Uterus (tissue), 4 donors: ENCODE data around the gene GCNT2. TPM values are rescaled to one million over a fixed set of nuclear protein-coding genes. Genes with fewer than 3 reads are reported as not detected.
"Not testable (repeated sequence)": the region's sequence is repeated elsewhere in the genome, so short reads cannot be mapped to it uniquely, and the experiment has no call there.

Experiments
- DNase-seq, 2 donors: peaks; one replicate each; pipeline ENCODE4 v3.0.0-alpha.2; 2019 to 2020
- H3K27ac ChIP-seq, 2 donors: fragments of 200-600 bp; sonication (generic); 1 replicate in 1 of 2; 2 replicates in 1 of 2; pipeline ENCODE4 v1.5.1; 2016 to 2018
- H3K27me3 ChIP-seq, 2 donors: fragments of 200-600 bp; sonication (generic); one replicate each; pipeline ENCODE4 v1.5.1; 2018 to 2019; ENCODE audit warnings: control low read depth in 1 of 2
- H3K36me3 ChIP-seq, 2 donors: fragments of 200-600 bp; sonication (generic); one replicate each; pipeline ENCODE4 v1.5.1; 2019; ENCODE audit warnings: control low read depth in 1 of 2
- H3K4me1 ChIP-seq, 2 donors: fragments of 200-600 bp; sonication (generic); one replicate each; pipeline ENCODE4 v1.5.1; 2018 to 2019; ENCODE audit warnings: control low read depth in 1 of 2
- H3K4me3 ChIP-seq, 2 donors: fragments of 200-600 bp; sonication (generic); 1 replicate in 1 of 2; 2 replicates in 1 of 2; pipeline ENCODE4 v1.5.1; 2018 to 2019; ENCODE audit warnings: mild to moderate bottlenecking in 1 of 2
- H3K9me3 ChIP-seq, 2 donors: fragments of 200-600 bp; sonication (generic); one replicate each; pipeline ENCODE4 v1.5.1; 2019; ENCODE audit warnings: control low read depth in 1 of 2
- CTCF ChIP-seq, 4 experiments: fragments of 200-600 bp in 2 of 4; fragments of 450-650 bp in 2 of 4; sonication (generic) in 2 of 4; IDR thresholded peaks; one replicate each; pipeline ENCODE4 v1.5.1; 2016 to 2019; ENCODE audit warnings: antibody characterized with exemption in 4 of 4, mild to moderate bottlenecking in 2 of 4, moderate library complexity in 1 of 4
- POLR2A ChIP-seq, 2 donors: fragments of 450-650 bp; IDR thresholded peaks; one replicate each; pipeline ENCODE4 v1.6.1; 2016; ENCODE audit warnings: antibody characterized with exemption in 2 of 2, mild to moderate bottlenecking in 1 of 2, moderate library complexity in 1 of 2
- intact Hi-C: fragments of 100-400 bp; cut with DNase I; formaldehyde crosslinking; loops from one replicate; pipeline ENCODE4 v1.15.1; 2023; ENCODE audit warnings: low total_unique reads
- total RNA-seq, 4 donors: library from RNA; depleted of rRNA in 3 of 4; stranded (reverse); fragments of >200 nt in 3 of 4; gene quantifications; one replicate each; pipeline versions ENCODE4 v1.1.0 to v1.2.4, GENCODE V29; 2014 to 2023
- donor health status: DM: yes; HTN: yes; CAD: no.

Gene GCNT2
- total RNA-seq, 4 donors from 2014 or later = 7.8 to 16.2 (median 10.9) TPM

DNA sequence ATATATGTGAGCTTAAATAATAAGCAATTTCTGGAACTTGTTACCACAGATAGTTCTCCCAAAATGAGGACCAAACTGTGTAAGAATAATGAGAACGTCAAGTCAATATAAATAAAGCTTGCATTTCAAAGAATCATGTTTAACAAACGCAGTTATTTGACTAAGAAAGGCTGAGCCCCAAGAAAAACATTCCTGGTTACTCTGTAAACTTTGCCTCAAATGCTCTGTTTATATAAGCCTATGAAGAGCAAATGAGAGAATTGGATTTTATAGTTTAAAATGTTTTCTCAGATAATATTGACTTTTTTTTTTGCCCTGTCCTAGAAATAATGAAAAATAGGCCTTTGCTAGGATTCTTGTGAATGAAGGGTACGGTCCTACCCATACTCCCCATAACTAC is 91.9 kb downstream of the GCNT2 start:
- TF ChIP-seq CTCF (IDR thresholded peaks at IDR 0.05) (no peak), POLR2A (IDR thresholded peaks at IDR 0.05) (no peak)
- Histone ChIP-seq H3K27ac (no peak overlapping the region), H3K27me3 (no peaks in the 10 kb centered on the region), H3K4me3 (no peak overlapping the region), H3K4me1 (no peaks in the 10 kb centered on the region), H3K36me3 (no peaks in the 10 kb centered on the region), H3K9me3 (no peaks in the 10 kb centered on the region)
- no peak for DNase-seq
- intact Hi-C loops = no loop called here

GRCh38 chr6:10613723-10614122 is 92.6 kb downstream of the GCNT2 start:
- no peak for DNase-seq
- Histone ChIP-seq H3K4me3 (no peak overlapping the region), H3K36me3 (no peaks in the 10 kb centered on the region), H3K4me1 (no peaks in the 10 kb centered on the region), H3K27ac (no peak overlapping the region), H3K27me3 (no peaks in the 10 kb centered on the region), H3K9me3 (no peaks in the 10 kb centered on the region)
- intact Hi-C loops = no loop called here
- no peak for TF ChIP-seq CTCF (IDR thresholded peaks at IDR 0.05)
- TF ChIP-seq POLR2A (IDR thresholded peaks at IDR 0.05) = no peak

- H3K36me3 ChIP-seq = no peaks in the 10 kb centered on the region
- TF ChIP-seq CTCF (IDR thresholded peaks at IDR 0.05) (no peak), POLR2A (IDR thresholded peaks at IDR 0.05) (no peak)
- no peaks in the 10 kb centered on the region for H3K9me3 ChIP-seq
- no peak overlapping the region for H3K4me3 ChIP-seq
- intact Hi-C loops = no loop called here
- H3K27me3 ChIP-seq = no peaks in the 10 kb centered on the region
- no peak overlapping the region for H3K27ac ChIP-seq
- no peaks in the 10 kb centered on the region for H3K4me1 ChIP-seq
- DNase-seq = no peak
Observed at GRCh38 chr6:10615675-10616074, 94.5 kb downstream of the GCNT2 start.

DNA sequence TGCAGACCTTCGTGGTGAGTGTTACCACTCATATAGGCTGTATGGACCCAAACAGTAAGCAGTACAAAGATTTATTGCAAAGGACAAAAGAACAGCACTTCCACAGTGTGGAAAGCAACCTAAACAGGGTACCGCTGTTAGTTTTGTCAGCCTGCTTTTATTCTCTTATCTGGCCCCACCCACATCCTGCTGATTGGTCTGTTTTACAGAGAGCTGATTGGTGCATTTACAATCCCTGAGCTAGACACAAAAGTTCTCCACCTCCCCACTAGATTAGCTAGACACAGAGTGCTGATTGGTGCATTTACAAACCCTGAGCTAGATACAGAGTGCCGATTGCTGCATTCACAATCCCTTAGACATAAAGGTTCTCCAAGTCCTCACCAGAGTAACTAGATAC is 95.1 kb downstream of the GCNT2 start:
- H3K27ac ChIP-seq, H3K4me1 ChIP-seq, intact Hi-C loops: not testable (repeated sequence)

GRCh38 chr6:10617008-10617696 is 96.0 kb downstream of the GCNT2 start:
- Histone ChIP-seq H3K9me3 (no peaks in the 10 kb centered on the region), H3K36me3 (no peaks in the 10 kb centered on the region), H3K4me1 (no peaks in the 10 kb centered on the region), H3K27ac (no peak overlapping the region), H3K4me3 (no peak overlapping the region), H3K27me3 (no peaks in the 10 kb centered on the region)
- TF ChIP-seq CTCF (IDR thresholded peaks at IDR 0.05) (no peak), POLR2A (IDR thresholded peaks at IDR 0.05) (no peak)
- intact Hi-C loops = no loop called here
- DNase-seq = no peak

More for the DNA sequence above, 95.1 kb downstream of the GCNT2 start:
- not testable (repeated sequence) for H3K36me3 ChIP-seq, DNase-seq, H3K9me3 ChIP-seq, H3K4me3 ChIP-seq, H3K27me3 ChIP-seq

GRCh38 chr6:10618409-10618808 is 97.3 kb downstream of the GCNT2 start:
- Histone ChIP-seq H3K4me1 (no peaks in the 10 kb centered on the region), H3K4me3 (no peak overlapping the region), H3K36me3 (no peaks in the 10 kb centered on the region), H3K27me3 (no peaks in the 10 kb centered on the region), H3K9me3 (no peaks in the 10 kb centered on the region), H3K27ac (no peak overlapping the region)
- intact Hi-C loops = no loop called here
- TF ChIP-seq CTCF (IDR thresholded peaks at IDR 0.05) (no peak), POLR2A (IDR thresholded peaks at IDR 0.05) (no peak)
- DNase-seq = no peak
